ENCODE data around the gene SORCS1.
"Not testable (repeated sequence)": the region's sequence is repeated elsewhere in the genome, so short reads cannot be mapped to it uniquely, and the experiment has no call there.

SORCS1 gene

GRCh38 chr10:106930751-106931150 lies 233.8 kb downstream of the SORCS1 start:
- no peaks in the 10 kb centered on the region for H4K20me1 ChIP-seq (ENCODE audit: low read depth, low read length)
- H3F3A ChIP-seq (ENCODE audit: insufficient read depth): no peaks in the 10 kb centered on the region
- TF ChIP-seq EZH2phosphoT487 (conservative IDR thresholded peaks at IDR 0.05; ENCODE audit: low read length) (no peak), CTCF (IDR thresholded peaks at IDR 0.05; ENCODE audit: insufficient read depth, low read length, poor library complexity, severe bottlenecking) (no peak)
- H3K9ac ChIP-seq (ENCODE audit: low read length): no peak overlapping the region
- no peak overlapping the region for H3K4me2 ChIP-seq (ENCODE audit: low read depth, low read length, poor library complexity, severe bottlenecking)
- no peaks in the 10 kb centered on the region for H3K36me3 ChIP-seq (ENCODE audit: low read length)
- H3K9me3 ChIP-seq (ENCODE audit: insufficient read depth, low read length): no peaks in the 10 kb centered on the region
- H3K79me2 ChIP-seq (ENCODE audit: insufficient read depth, low read length): no peaks in the 10 kb centered on the region
- H2AFZ ChIP-seq (ENCODE audit: low read depth, low read length, severe bottlenecking): no peak overlapping the region
- no peak overlapping the region for H3K4me3 ChIP-seq (ENCODE audit: insufficient read depth, low read length, poor library complexity, severe bottlenecking)
- H3K9me2 ChIP-seq (replicated peaks; ENCODE audit: insufficient read depth, low read length): no peaks in the 10 kb centered on the region
- no peaks in the 10 kb centered on the region for H3K27me3 ChIP-seq (ENCODE audit: low read length)
- H3K27ac ChIP-seq (ENCODE audit: low read depth, low read length): no peak overlapping the region

GRCh38 chr10:106929291-106929895 lies 235.1 kb downstream of the SORCS1 start:
- no peaks in the 10 kb centered on the region for H3F3A ChIP-seq (ENCODE audit: insufficient read depth)
- no peaks in the 10 kb centered on the region for H3K36me3 ChIP-seq (ENCODE audit: low read length)
- no peaks in the 10 kb centered on the region for H3K9me2 ChIP-seq (replicated peaks; ENCODE audit: insufficient read depth, low read length)
- no peaks in the 10 kb centered on the region for H3K9me3 ChIP-seq (ENCODE audit: insufficient read depth, low read length)
- H3K27ac ChIP-seq (ENCODE audit: low read depth, low read length): no peak overlapping the region
- no peak overlapping the region for H2AFZ ChIP-seq (ENCODE audit: low read depth, low read length, severe bottlenecking)
- no peak overlapping the region for H3K4me3 ChIP-seq (ENCODE audit: insufficient read depth, low read length, poor library complexity, severe bottlenecking)
- no peaks in the 10 kb centered on the region for H3K27me3 ChIP-seq (ENCODE audit: low read length)
- H3K9ac ChIP-seq (ENCODE audit: low read length): no peak overlapping the region
- TF ChIP-seq CTCF (IDR thresholded peaks at IDR 0.05; ENCODE audit: insufficient read depth, low read length, poor library complexity, severe bottlenecking): no peak
- TF ChIP-seq EZH2phosphoT487 (conservative IDR thresholded peaks at IDR 0.05; ENCODE audit: low read length): no peak
- H3K79me2 ChIP-seq (ENCODE audit: insufficient read depth, low read length): no peaks in the 10 kb centered on the region
- H3K4me2 ChIP-seq (ENCODE audit: low read depth, low read length, poor library complexity, severe bottlenecking): no peak overlapping the region
- no peaks in the 10 kb centered on the region for H4K20me1 ChIP-seq (ENCODE audit: low read depth, low read length)

- H3K9me2 ChIP-seq (replicated peaks; ENCODE audit: insufficient read depth, low read length); H3K27ac ChIP-seq (ENCODE audit: low read depth, low read length): not testable (repeated sequence)
These were observed 236.4 kb downstream of the SORCS1 start for GRCh38 chr10:106928151-106928550.

GRCh38 chr10:106925191-106925590 lies 239.3 kb downstream of the SORCS1 start:
- H3K4me2 ChIP-seq (ENCODE audit: low read depth, low read length, poor library complexity, severe bottlenecking): no peak overlapping the region
- TF ChIP-seq CTCF (IDR thresholded peaks at IDR 0.05; ENCODE audit: insufficient read depth, low read length, poor library complexity, severe bottlenecking) (no peak), EZH2phosphoT487 (conservative IDR thresholded peaks at IDR 0.05; ENCODE audit: low read length) (no peak)
- no peaks in the 10 kb centered on the region for H4K20me1 ChIP-seq (ENCODE audit: low read depth, low read length)
- H3F3A ChIP-seq (ENCODE audit: insufficient read depth): no peaks in the 10 kb centered on the region
- H3K9ac ChIP-seq (ENCODE audit: low read length): no peak overlapping the region
- H2AFZ ChIP-seq (ENCODE audit: low read depth, low read length, severe bottlenecking): no peak overlapping the region
- no peaks in the 10 kb centered on the region for H3K27me3 ChIP-seq (ENCODE audit: low read length)
- no peak overlapping the region for H3K4me3 ChIP-seq (ENCODE audit: insufficient read depth, low read length, poor library complexity, severe bottlenecking)
- no peaks in the 10 kb centered on the region for H3K79me2 ChIP-seq (ENCODE audit: insufficient read depth, low read length)
- no peaks in the 10 kb centered on the region for H3K9me3 ChIP-seq (ENCODE audit: insufficient read depth, low read length)
- no peak overlapping the region for H3K27ac ChIP-seq (ENCODE audit: low read depth, low read length)
- H3K36me3 ChIP-seq (ENCODE audit: low read length): no peaks in the 10 kb centered on the region
- no peaks in the 10 kb centered on the region for H3K9me2 ChIP-seq (replicated peaks; ENCODE audit: insufficient read depth, low read length)

More at GRCh38 chr10:106928151-106928550, 236.4 kb downstream of the SORCS1 start:
- not testable (repeated sequence) for H2AFZ ChIP-seq (ENCODE audit: low read depth, low read length, severe bottlenecking); H3K9me3 ChIP-seq (ENCODE audit: insufficient read depth, low read length); H3K4me2 ChIP-seq (ENCODE audit: low read depth, low read length, poor library complexity, severe bottlenecking); H3K4me3 ChIP-seq (ENCODE audit: insufficient read depth, low read length, poor library complexity, severe bottlenecking); H4K20me1 ChIP-seq (ENCODE audit: low read depth, low read length); H3K27me3 ChIP-seq (ENCODE audit: low read length); H3K9ac ChIP-seq (ENCODE audit: low read length); H3K79me2 ChIP-seq (ENCODE audit: insufficient read depth, low read length); H3K36me3 ChIP-seq (ENCODE audit: low read length); H3F3A ChIP-seq (ENCODE audit: insufficient read depth)
